Erythroblast (primary cell): Measurements from ENCODE around the gene GPR156.

Experiments used
- GATA1 ChIP-seq: IDR thresholded peaks from 2 replicates; pipeline ENCODE4 v1.6.1; 2011; ENCODE audit warnings: low read depth, mild to moderate bottlenecking, control low read depth, low read length, moderate library complexity
- POLR2A ChIP-seq: IDR thresholded peaks from 2 replicates; pipeline ENCODE4 v1.6.1; 2011; ENCODE audit warnings: mild to moderate bottlenecking, low read length

- TF ChIP-seq POLR2A: no peak
- TF ChIP-seq GATA1: no peak
Observed at GRCh38 chr3:120155108-120155507, 129.9 kb downstream of the GPR156 start.
